ENCODE data around the gene DHRS7B.
"Not testable (repeated sequence)": the region's sequence is repeated elsewhere in the genome, so short reads cannot be mapped to it uniquely, and the experiment has no call there.

The DHRS7B gene

DNA sequence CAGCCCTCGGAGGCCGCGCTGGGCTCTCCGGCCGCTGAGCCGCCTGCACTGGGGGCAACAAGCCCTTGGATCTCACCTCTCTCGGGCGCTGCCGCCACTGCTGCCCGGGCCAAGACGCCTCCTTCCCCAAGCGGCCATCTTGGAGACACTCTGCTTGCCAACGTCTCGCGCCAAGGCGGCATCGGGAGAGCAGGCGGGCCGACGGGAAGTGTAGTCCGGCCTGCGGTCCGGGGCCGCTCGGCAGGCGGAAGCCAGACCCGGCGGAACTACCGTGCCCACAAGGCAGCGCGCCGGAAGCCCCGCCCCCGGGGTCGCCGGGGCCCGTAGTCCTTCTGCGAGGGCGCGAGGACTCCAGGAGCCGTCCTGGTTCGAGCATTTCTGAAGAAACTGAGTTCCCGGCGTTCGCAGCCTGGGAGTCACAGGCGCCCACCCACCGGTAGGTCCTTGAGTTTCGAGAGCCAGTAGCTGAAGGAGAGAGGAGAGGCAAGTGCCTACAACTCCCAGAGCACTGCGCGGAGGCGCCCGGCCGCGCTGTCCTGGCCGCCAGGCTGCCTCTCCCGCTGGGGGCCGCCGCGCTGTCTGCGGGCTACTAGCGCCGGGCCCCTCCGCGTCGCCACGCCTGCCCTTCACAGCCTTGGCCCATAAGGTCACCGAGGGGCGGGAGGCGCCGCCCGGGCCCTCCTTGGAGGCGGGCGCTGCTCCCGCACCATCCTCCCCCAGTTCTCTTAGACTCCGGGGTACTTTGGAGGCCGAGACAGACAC is 87.4 kb downstream of the DHRS7B start, which contains the start of gene TMEM11:
TSS of gene TMEM11 (minus strand) at position 147 of the 762 bp plus-strand sequence. CDS start at position 138, 9 bp downstream.
- peak; percentile 96 for DNase-seq
- in situ Hi-C loops (cut with HindIII; ENCODE audit: low pct_ligation_motif_present, low pct_unique_long_range_greater_than_20kb, low sequenced_read_pairs), result no loop called here

DNA sequence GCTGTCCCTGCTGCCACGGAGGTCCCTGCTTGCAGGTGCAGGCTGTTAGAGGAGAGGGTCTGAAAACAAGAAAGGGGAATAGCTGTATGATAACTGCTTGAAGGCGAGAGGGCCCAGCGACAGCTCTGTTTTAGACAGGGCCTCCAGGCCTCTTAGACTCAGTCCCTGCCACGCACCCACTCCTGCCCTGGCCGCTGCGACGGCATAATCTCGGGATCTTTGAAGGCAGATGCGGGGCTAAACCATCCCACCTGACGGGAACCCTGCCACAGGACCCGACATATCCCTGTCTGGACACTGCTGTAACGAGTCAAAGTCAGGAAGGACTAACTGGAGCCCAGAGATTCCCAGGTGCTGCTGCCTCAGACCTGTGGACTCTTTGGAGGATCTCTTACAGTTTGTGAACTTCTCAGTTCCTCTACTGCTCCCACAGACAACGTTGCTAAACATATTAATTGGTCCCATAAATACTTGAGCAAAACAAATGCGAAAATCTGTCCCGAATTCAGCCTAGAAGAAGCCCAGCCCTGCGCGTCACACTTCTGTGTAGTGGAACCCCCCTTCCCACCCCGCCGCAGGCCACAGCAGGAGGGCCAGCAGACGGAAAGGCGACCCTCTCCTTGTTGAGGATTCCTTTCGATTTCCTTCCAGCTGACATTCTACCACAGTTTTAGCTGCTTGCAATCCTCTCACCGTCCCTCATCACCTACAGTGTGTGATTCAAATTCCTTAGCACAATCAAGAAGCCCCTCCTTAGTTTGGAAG is 88.2 kb downstream of the DHRS7B start:
- no peak for DNase-seq
- in situ Hi-C loops (cut with HindIII; ENCODE audit: low pct_ligation_motif_present, low pct_unique_long_range_greater_than_20kb, low sequenced_read_pairs), result no loop called here

DNA sequence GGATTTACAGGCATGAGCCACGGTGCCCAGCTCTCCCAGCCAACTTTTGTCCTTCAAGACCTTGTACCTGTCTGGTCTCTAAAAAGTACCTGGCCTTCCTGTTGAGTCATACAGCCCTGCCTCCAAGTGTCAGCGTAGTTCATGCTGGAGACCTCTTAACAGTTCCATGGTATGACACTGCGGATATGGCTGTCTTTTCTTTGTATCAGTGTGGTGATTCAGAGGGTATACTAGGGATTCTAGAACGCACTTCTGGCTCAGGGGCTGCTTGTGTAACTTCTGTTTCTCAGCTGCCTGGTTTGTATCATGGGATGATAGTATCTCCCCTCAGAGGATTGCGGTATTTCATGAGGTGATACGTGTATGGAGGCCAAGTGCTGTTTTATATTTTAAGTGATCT is 89.2 kb downstream of the DHRS7B start:
- in situ Hi-C loops (cut with HindIII; ENCODE audit: low pct_ligation_motif_present, low pct_unique_long_range_greater_than_20kb, low sequenced_read_pairs), result no loop called here

DNA sequence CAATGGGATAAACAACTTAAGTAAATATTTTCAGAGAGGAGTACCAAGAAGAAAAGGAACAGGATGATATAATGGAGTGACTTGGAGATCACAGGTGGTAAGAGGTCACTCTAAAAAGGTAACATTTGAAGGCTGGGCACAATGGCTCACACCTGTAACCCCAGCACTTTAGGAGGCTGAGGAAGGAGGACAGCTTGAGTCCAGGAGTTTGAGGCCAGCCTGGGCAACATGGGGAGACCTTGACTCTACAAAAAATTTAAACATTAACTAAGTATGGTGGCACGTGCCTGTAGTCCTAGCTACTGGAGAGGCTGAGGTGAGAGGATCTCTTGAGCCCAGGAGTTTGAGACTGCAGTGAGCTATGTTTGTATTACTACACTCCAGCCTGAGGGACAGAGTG is 90.6 kb downstream of the DHRS7B start:
- in situ Hi-C loops (cut with HindIII; ENCODE audit: low pct_ligation_motif_present, low pct_unique_long_range_greater_than_20kb, low sequenced_read_pairs), result no loop called here
- DNase-seq, result no peak

More for the DNA sequence above, 89.2 kb downstream of the DHRS7B start:
- no peak for DNase-seq

DNA sequence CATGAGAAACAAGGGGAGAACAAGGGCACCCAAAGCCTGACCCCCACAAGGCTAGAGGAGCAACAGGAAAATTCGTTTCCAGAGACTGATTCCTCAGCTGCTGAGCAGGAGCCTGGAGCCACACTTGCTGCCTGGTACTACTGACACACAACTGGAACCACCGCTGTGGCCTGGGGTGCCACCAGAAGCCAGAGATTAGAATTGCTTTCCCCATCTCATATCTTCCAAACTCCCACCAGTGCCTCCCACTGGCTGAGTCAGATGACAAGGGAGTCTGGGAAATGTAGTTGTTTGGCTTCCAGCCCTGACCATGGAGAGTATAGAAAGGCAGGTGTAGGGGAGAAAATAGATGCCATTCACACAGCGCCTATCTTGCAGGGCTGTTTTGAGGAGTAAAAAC is 91.3 kb downstream of the DHRS7B start:
- no peak for DNase-seq
- in situ Hi-C loops (cut with HindIII; ENCODE audit: low pct_ligation_motif_present, low pct_unique_long_range_greater_than_20kb, low sequenced_read_pairs), result no loop called here

DNA sequence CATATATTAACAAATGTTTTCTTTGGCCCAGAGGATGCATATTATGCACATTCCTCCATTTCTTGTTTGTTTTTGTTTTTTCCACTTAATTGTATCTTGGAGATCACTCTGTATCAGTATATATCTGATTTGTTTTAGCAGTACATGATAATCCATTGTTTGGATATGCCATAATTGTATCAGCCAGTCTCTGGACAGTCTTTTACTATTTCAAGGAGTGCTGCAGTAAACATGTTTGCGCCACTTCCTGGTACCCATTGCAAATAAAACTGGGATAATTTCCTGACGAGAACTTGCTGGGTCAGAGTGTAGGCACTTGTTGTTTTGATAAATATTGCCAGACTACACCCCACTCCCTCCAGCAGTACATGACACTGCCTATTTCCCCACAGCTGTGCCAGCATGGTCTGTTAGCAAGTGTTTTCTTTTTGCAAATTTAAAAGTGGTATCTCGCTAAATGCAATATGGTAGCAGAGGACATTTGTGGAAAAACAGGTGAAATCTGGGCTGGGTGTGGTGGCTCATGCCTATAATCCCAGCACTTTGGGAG is 92.1 kb downstream of the DHRS7B start:
- no peak for DNase-seq
- in situ Hi-C loops (cut with HindIII; ENCODE audit: low pct_ligation_motif_present, low pct_unique_long_range_greater_than_20kb, low sequenced_read_pairs), result no loop called here

DNA sequence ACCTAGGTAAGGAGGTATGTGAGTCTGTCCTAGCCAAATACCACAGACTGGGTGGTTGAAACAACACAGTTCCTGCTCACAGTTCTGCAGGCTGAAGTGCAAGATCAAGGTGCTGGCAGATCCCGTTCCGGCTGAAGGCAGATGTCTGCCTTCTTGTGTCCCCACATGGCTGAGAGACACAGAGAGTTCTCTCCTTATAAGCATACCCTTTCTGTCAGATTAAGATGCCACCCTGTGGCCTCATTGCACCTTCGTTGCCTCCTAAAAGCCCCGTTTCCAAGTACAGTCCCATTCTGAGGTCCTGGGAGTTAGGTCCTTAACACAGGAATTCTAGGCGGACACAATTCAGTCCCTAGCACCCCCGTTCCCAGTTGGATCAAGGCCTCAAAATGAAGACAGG is 96.3 kb downstream of the DHRS7B start:
- in situ Hi-C loops (cut with HindIII; ENCODE audit: low pct_ligation_motif_present, low pct_unique_long_range_greater_than_20kb, low sequenced_read_pairs), result no loop called here
- DNase-seq, result no peak

DNA sequence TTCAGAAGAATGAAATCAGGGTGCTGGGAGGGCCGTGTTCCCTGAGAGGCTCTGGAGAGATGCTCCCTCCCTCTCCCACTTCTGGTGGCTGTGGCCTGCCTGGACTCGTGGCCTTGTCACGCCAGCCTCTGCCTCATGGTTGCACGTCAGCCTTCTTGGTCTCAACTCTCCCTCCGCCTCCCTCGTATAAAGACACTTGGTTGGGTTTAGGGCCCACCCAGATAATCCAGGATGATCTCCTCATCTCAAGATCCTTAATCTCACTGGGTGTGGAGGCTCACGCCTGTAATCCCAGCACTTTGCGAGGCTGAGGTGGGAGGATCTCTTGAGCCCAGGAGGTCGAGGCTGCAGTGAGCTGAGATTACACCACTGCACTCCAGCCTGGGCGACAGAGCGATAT is 100.5 kb downstream of the DHRS7B start:
- DNase-seq; in situ Hi-C loops (cut with HindIII; ENCODE audit: low pct_ligation_motif_present, low pct_unique_long_range_greater_than_20kb, low sequenced_read_pairs): not testable (repeated sequence)

DNA sequence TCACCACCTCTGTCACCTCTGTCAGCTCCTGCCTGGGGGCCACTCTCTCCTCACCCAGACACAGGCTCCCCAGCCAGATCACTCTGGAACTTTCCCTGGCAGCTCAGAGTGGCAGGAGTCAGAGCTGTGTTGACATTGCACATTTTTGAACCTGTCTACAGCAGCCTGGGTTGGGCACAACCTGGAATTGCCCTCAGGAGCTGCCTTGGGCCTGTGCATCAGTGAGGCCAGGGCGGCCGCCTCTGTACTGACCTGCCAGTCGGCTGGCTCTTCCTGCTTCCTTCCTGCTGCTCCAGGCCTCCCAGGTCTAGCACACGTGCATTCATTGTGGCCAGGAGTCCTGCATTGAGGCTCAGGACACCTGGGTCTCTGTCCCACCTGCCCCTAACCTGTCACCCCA is 101.3 kb downstream of the DHRS7B start:
- no peak for DNase-seq
- in situ Hi-C loops (cut with HindIII; ENCODE audit: low pct_ligation_motif_present, low pct_unique_long_range_greater_than_20kb, low sequenced_read_pairs), result no loop called here

DNA sequence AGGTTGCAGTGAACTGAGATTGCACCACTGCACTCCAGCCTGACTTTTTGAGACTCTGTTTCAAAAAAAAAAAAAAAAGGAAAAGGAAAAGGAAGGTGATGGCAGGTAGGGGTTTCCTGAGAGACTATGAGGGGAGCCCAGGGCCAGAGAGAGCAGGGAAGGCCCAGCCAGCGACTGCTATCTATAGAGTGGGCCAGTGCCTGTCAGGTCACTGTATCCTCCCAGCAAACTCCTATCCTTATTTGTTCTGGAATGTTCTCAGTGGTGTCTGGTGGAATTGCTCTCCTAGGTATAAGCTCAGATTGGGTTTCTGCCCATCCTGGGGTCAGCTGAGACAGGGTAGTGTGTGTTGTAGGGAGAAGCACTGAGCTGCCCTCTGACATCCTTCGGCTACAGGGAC is 102.1 kb downstream of the DHRS7B start:
- in situ Hi-C loops (cut with HindIII; ENCODE audit: low pct_ligation_motif_present, low pct_unique_long_range_greater_than_20kb, low sequenced_read_pairs), result no loop called here

DNA sequence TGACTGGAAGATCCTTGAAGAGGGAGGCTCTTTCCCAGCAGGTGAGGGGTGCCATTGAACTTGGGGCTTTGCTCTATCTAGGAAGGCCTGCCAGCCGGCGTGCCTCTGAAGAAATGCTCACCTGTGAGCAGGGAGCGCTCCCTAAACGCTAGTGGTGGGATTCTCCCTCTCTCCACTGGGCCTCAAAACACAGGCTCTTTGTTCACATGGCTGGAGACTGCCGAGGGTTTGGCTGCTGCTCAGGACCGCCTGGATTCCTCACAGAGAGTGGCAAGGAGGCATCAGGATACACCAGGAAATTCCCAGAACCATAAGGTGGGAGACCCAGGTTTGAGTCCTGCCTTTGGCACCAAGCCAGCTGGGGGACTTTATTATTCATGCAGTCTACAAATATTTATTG is 104.8 kb downstream of the DHRS7B start:
- in situ Hi-C loops (cut with HindIII; ENCODE audit: low pct_ligation_motif_present, low pct_unique_long_range_greater_than_20kb, low sequenced_read_pairs), result no loop called here
- DNase-seq, result no peak

More for the DNA sequence above, 102.1 kb downstream of the DHRS7B start:
- no peak for DNase-seq

DNA sequence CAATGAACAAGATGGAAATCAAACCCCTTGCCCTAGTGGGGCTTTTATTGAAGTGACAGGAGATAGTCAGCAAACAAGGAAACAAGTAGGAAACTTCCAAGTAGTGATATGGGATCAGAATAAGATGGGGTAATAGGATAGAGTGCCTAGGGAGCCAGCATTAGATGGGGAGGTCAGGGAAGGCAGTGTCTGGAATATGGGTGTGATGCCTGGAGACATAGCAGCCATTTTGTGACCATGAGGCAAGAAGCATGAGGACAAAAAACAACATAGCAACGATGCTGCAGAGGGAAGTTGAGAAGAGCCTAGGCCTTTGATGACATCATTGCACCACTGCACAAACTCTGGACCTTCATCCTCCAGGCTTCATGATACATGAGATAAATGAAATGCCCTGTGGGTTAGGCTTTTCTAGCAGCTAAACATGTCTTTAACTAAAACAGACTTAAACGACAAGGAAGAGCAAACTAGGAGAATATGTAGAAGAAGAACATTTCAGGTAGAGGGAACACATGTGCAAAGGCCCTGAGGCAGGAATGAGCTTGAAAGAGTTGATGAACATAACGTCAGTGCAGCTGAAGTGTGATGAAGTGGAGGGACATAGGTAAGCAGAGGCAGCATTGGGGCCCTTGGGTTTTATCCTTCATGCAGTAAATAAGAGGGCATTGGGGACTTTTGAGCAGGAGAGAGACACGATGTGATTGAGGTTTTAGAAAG is 105.4 kb downstream of the DHRS7B start:
- DNase-seq, result no peak
- in situ Hi-C loops (cut with HindIII; ENCODE audit: low pct_ligation_motif_present, low pct_unique_long_range_greater_than_20kb, low sequenced_read_pairs), result no loop called here

DNA sequence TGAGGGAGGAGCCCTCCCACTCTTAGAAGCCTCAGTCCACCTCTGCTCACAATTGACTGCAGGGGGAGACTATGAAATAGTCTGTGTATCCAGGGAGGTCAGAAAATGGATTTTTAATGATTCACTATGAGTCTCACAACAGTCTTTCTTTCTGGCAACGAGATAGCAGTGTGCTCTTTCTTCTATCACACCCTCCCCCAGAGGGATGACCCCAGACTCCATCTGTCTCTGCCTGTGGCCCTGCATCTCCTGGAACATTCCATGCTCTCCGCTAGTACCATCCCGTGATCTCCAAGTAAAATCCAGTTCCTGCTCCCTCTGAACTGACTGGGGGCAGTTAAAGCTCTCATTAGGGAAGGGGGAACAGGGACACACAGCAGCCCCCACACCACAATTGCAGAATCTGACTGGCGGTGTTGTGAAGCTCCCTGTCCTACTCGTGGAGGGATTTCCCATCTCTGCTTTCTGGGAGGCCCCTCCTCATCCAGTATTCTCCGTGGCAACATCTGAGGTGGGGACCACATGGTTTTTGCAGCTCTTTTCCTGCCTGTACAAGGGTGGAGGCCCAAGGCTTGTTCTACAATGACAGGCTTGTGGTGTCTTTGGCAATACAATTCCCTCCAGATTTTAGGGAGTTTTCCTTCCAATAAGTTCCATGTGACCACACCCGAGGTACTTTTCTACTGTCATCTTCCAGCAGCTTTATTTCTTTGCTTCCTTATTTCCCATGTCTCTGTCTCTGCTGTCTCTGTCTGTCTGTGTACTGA is 107.0 kb downstream of the DHRS7B start:
- DNase-seq, result no peak
- in situ Hi-C loops (cut with HindIII; ENCODE audit: low pct_ligation_motif_present, low pct_unique_long_range_greater_than_20kb, low sequenced_read_pairs), result no loop called here

DNA sequence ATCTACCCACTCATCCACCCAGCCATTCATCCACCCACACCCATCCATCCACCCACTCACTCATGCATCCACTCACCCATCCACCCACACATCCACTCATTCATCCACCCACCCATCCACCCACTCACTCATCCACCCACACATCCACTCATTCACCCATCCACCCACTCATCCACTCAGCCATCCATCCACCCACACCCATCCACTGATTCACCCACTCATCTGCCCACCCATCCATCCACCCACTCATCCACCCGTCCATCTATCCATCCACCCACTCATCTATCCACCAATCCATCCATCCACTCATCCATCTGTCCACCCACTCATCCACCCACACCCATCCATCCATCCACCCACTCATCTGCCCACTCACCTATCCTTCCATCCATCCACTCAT is 109.2 kb downstream of the DHRS7B start:
- in situ Hi-C loops (cut with HindIII; ENCODE audit: low pct_ligation_motif_present, low pct_unique_long_range_greater_than_20kb, low sequenced_read_pairs), result no loop called here

DNA sequence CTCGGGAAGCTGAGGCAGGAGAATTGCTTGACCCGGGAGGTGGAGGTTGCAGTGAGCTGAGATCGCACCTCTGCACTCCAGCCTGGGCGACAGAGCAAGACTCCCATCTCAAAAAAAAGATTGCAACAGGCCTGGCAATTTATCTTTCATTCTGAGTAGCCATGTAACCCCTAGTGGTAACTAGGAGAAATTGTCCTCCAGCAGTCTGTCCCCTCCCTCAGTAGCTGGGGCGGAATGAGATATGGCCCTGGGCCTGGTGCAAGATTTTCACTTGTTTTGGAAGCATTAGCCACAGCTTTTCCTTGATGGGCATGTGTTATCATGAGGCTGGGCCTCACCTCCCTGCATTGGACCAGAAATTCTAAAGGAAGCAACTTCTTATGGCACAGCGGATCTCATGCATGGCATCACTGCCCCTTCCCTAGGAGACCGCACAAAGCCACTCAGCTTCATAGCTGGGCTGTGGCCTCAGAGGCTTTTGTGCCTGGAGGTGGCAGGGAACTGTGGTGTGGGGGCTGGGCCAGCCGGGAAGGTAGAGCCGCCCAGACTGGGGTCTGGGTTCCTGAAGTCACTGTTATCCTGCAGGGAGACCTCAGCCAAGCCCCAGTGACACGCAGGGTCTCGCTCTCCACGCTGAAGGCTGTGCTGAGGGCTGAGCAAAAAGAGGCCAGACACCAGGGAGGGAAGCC is 113.1 kb downstream of the DHRS7B start:
- in situ Hi-C loops (cut with HindIII; ENCODE audit: low pct_ligation_motif_present, low pct_unique_long_range_greater_than_20kb, low sequenced_read_pairs), result no loop called here
- peak; percentile 46 for DNase-seq

More for the DNA sequence above, 109.2 kb downstream of the DHRS7B start:
- DNase-seq, result no peak

DNA sequence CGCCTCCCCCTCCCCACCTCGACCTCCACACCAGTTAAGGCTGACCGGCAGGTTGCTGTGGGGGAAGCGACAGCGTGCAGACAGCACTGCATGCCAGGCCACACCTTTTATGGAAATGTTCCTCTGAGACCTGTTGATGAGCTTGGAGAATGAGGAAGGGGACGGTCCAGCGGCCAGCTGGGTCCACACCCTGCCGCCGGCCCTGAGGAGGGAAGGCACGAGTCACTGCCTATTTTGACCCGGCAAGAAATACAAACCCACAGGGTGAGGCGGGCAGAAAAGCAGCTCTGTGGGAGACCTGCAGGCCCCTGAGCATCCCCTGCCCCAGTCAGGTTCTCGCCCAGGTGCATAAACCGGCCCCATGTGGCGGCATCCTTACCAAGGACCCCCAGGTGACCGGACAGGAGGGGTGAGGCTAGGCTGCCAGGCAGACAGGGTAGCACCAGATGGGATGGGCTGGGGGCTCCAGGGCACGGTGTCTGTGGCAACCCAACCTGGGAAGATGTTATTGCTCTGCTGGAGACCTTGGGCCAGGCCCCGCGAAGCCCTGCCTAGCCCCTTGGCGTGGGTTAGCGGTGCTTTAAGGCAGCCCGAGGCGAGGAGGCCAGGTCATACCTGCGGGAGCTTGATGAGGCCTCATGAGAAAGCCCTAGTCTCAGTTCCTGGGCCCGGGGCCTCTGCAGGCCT is 113.7 kb downstream of the DHRS7B start:
- no peak for DNase-seq
- in situ Hi-C loops (cut with HindIII; ENCODE audit: low pct_ligation_motif_present, low pct_unique_long_range_greater_than_20kb, low sequenced_read_pairs), result no loop called here

Measured in ACHN (cell line).